ENCODE results near the gene FGF7. TPM values are rescaled to one million over a fixed set of nuclear protein-coding genes. Genes with fewer than 3 reads are reported as not detected.

FGF7 gene
- total RNA-seq, 2 donors from 2014 or later, result not detected

- WGBS, 2 experiments (ENCODE audit: insufficient coverage in 1 of 2, insufficient read length in 1 of 2), result 93 to 100% methylated on average over 3 to 5 of the region's 5 CpGs
- no peaks in the 10 kb centered on the region for H3K27me3 Mint-ChIP-seq (ENCODE audit: insufficient read depth)
- H3K4me3 Mint-ChIP-seq, result no peak overlapping the region
These were observed 16.8 kb downstream of the FGF7 start for GRCh38 chr15:49439678-49440395.

GRCh38 chr15:49441356-49441755 is 18.3 kb downstream of the FGF7 start:
- H3K4me3 ChIP-seq (ENCODE audit: low read length), result no peak overlapping the region
- Mint-ChIP-seq H3K27me3 (ENCODE audit: insufficient read depth) (no peaks in the 10 kb centered on the region), H3K27ac (no peak overlapping the region), H3K4me3 (no peak overlapping the region), H3K4me1 (peaks cover 8% of the 10 kb centered on the region), H3K36me3 (ENCODE audit: low read depth) (no peaks in the 10 kb centered on the region), H3K9me3 (no peaks in the 10 kb centered on the region)
- H3K27ac ChIP-seq (ENCODE audit: low read depth, low read length), result no peak overlapping the region
- no peaks in the 10 kb centered on the region for H3K36me3 ChIP-seq (ENCODE audit: control insufficient read depth, insufficient read depth, low read length)
- no peak for DNase-seq
- no peak for TF ChIP-seq CTCF (conservative IDR thresholded peaks at IDR 0.05)
- no peaks in the 10 kb centered on the region for H3K9me3 ChIP-seq (ENCODE audit: control insufficient read depth, low read length)
- H3K4me1 ChIP-seq (ENCODE audit: control insufficient read depth, insufficient read depth, low read length), result no peaks in the 10 kb centered on the region
- H3K9ac ChIP-seq (ENCODE audit: extremely low read depth, low read length, poor library complexity, severe bottlenecking), result no peak overlapping the region
- no peaks in the 10 kb centered on the region for H3K27me3 ChIP-seq (ENCODE audit: control insufficient read depth, insufficient read depth, low read length, poor library complexity, severe bottlenecking)

More at GRCh38 chr15:49439678-49440395, 16.8 kb downstream of the FGF7 start:
- no peak overlapping the region for H3K4me3 ChIP-seq (ENCODE audit: low read length)
- H3K27me3 ChIP-seq (ENCODE audit: control insufficient read depth, insufficient read depth, low read length, poor library complexity, severe bottlenecking), result no peaks in the 10 kb centered on the region
- TF ChIP-seq CTCF (conservative IDR thresholded peaks at IDR 0.05), result no peak
- no peaks in the 10 kb centered on the region for H3K36me3 Mint-ChIP-seq (ENCODE audit: low read depth)
- DNase-seq, result no peak
- H3K27ac Mint-ChIP-seq, result no peak overlapping the region
- no peaks in the 10 kb centered on the region for H3K36me3 ChIP-seq (ENCODE audit: control insufficient read depth, insufficient read depth, low read length)
- no peak overlapping the region for H3K27ac ChIP-seq (ENCODE audit: low read depth, low read length)
- no peaks in the 10 kb centered on the region for H3K9me3 Mint-ChIP-seq
- H3K9me3 ChIP-seq (ENCODE audit: control insufficient read depth, low read length), result no peaks in the 10 kb centered on the region
- H3K9ac ChIP-seq (ENCODE audit: extremely low read depth, low read length, poor library complexity, severe bottlenecking), result no peak overlapping the region
- H3K4me1 ChIP-seq (ENCODE audit: control insufficient read depth, insufficient read depth, low read length), result no peaks in the 10 kb centered on the region
- H3K4me1 Mint-ChIP-seq, result peaks cover 8% of the 10 kb centered on the region

GRCh38 chr15:49441816-49442215 is 18.8 kb downstream of the FGF7 start:
- Histone ChIP-seq H3K9ac (ENCODE audit: extremely low read depth, low read length, poor library complexity, severe bottlenecking) (no peak overlapping the region), H3K27me3 (ENCODE audit: control insufficient read depth, insufficient read depth, low read length, poor library complexity, severe bottlenecking) (no peaks in the 10 kb centered on the region), H3K9me3 (ENCODE audit: control insufficient read depth, low read length) (no peaks in the 10 kb centered on the region), H3K27ac (ENCODE audit: low read depth, low read length) (no peak overlapping the region), H3K4me1 (ENCODE audit: control insufficient read depth, insufficient read depth, low read length) (no peaks in the 10 kb centered on the region), H3K36me3 (ENCODE audit: control insufficient read depth, insufficient read depth, low read length) (no peaks in the 10 kb centered on the region), H3K4me3 (ENCODE audit: low read length) (no peak overlapping the region)
- no peaks in the 10 kb centered on the region for H3K9me3 Mint-ChIP-seq
- H3K4me1 Mint-ChIP-seq, result peaks cover 8% of the 10 kb centered on the region
- no peak overlapping the region for H3K4me3 Mint-ChIP-seq
- DNase-seq, result no peak
- TF ChIP-seq CTCF (conservative IDR thresholded peaks at IDR 0.05), result no peak
- H3K36me3 Mint-ChIP-seq (ENCODE audit: low read depth), result no peaks in the 10 kb centered on the region
- H3K27ac Mint-ChIP-seq, result no peak overlapping the region
- WGBS, 2 experiments (ENCODE audit: insufficient coverage in 1 of 2, insufficient read length in 1 of 2), result 100% methylated on average over 1 of the region's 1 CpG; no CpG with 5 or more reads in 1 of the 2 experiments
- H3K27me3 Mint-ChIP-seq (ENCODE audit: insufficient read depth), result no peaks in the 10 kb centered on the region

Measured in endodermal cell (in vitro differentiated cells).